Endothelial cell of umbilical vein (primary cell): ENCODE measurements around the gene D2HGDH. TPM values are rescaled to one million over a fixed set of nuclear protein-coding genes. Genes with fewer than 3 reads are reported as not detected.

ENCODE experiments used
- BruUV-seq: library from RNA; stranded (reverse); fragments of 400-500 nt; replicated peaks from 2 replicates; lab custom pipeline; 2021; lab: Mats Ljungman, UMichigan
- CTCF ChIA-PET: fragments of 300-600, 350-600 bp; sonication (Branson Sonifier 250); formaldehyde crosslinking; loops from one replicate; lab custom pipeline; 2021; ENCODE audit warnings: antibody characterized with exemption, inconsistent platforms; lab: Charles Lee
- POLR2A ChIA-PET: fragments of 300-600, 350-600 bp; sonication (Branson Sonifier 250); formaldehyde crosslinking; loops from one replicate; lab custom pipeline; 2021; ENCODE audit warnings: antibody characterized with exemption, inconsistent platforms; lab: Charles Lee
- DNase-seq: peaks from one replicate; pipeline ENCODE4 v3.0.0-alpha.2; 2011; ENCODE audit warnings: low read depth, low spot score
- FAIRE-seq: peaks from 2 replicates; lab custom pipeline; 2011; peaks lifted over from hg19 to GRCh38; lab: Jason Lieb, UNC
- H2AFZ ChIP-seq: 2 replicates; pipeline ENCODE4 v1.6.0; 2012; ENCODE audit warnings: low read depth, low read length, control low read depth, inconsistent platforms
- H3K27ac ChIP-seq: 2 replicates; pipeline ENCODE4 v1.5.1; 2011; ENCODE audit warnings: low read depth, mild to moderate bottlenecking, control low read depth, low read length, moderate library complexity; ENCODE audit not compliant: insufficient read depth
- H3K27me3 ChIP-seq, 2 experiments: 2 replicates each; pipeline versions ENCODE4 v1.6.0 to v1.6.1; 2011; ENCODE audit warnings: low read length in 2 of 2, mixed read lengths in 1 of 2; ENCODE audit not compliant: control insufficient read depth in 2 of 2, insufficient read depth in 2 of 2
- H3K36me3 ChIP-seq, 2 experiments: 2 replicates in 1 of 2; 3 replicates in 1 of 2; pipeline ENCODE4 v1.5.1; 2011; ENCODE audit warnings: low read length in 2 of 2, mild to moderate bottlenecking in 1 of 2, moderate library complexity in 1 of 2; ENCODE audit not compliant: control insufficient read depth in 2 of 2, insufficient read depth in 2 of 2; ENCODE audit errors: extremely low read depth in 1 of 2
- H3K4me1 ChIP-seq: 3 replicates; pipeline ENCODE4 v1.5.1; 2011; ENCODE audit warnings: mild to moderate bottlenecking, low read length; ENCODE audit not compliant: control insufficient read depth, insufficient read depth; ENCODE audit errors: extremely low read depth
- H3K4me2 ChIP-seq: 2 replicates; pipeline ENCODE4 v1.6.1; 2011; ENCODE audit warnings: low read length, control low read depth, mixed read lengths; ENCODE audit not compliant: insufficient read depth
- H3K4me3 ChIP-seq, 3 experiments: fragments of 200-600 bp in 1 of 3; sonication (generic), shearing (Covaris generic) in 1 of 3; replicated peaks in 1 of 3; 2 replicates each; pipeline ENCODE4 v1.5.1; 2011 to 2016; ENCODE audit warnings: control low read depth in 3 of 3, low read length in 3 of 3, mild to moderate bottlenecking in 2 of 3, inconsistent platforms in 1 of 3, low read depth in 1 of 3, moderate library complexity in 1 of 3; ENCODE audit not compliant: insufficient read depth in 1 of 3
- H3K79me2 ChIP-seq: 2 replicates; pipeline ENCODE4 v1.6.0; 2012; ENCODE audit warnings: low read length, inconsistent platforms; ENCODE audit not compliant: control insufficient read depth, insufficient read depth
- H3K9ac ChIP-seq: replicated peaks from 2 replicates; pipeline ENCODE3; 2011; ENCODE audit warnings: low read length, control low read depth; ENCODE audit not compliant: insufficient read depth; ENCODE audit errors: extremely low read depth
- H3K9me1 ChIP-seq: replicated peaks from 3 replicates; pipeline ENCODE4 v1.6.0; 2011; ENCODE audit warnings: mild to moderate bottlenecking, low read length; ENCODE audit not compliant: control insufficient read depth, insufficient read depth; ENCODE audit errors: extremely low read depth
- H3K9me3 ChIP-seq: replicated peaks from 2 replicates; pipeline ENCODE4 v1.5.1; 2012; ENCODE audit warnings: low read length, inconsistent platforms; ENCODE audit not compliant: control insufficient read depth, insufficient read depth
- H4K20me1 ChIP-seq: replicated peaks from 2 replicates; pipeline ENCODE3; 2011; ENCODE audit warnings: mild to moderate bottlenecking, low read length; ENCODE audit not compliant: control insufficient read depth, insufficient read depth; ENCODE audit errors: extremely low read depth
- EZH2 ChIP-seq: IDR thresholded peaks from 2 replicates; pipeline ENCODE4 v1.6.1; 2012; ENCODE audit warnings: borderline replicate concordance, low read depth, mild to moderate bottlenecking, moderate library complexity, low read length, inconsistent platforms; ENCODE audit not compliant: severe bottlenecking
- FOS ChIP-seq: IDR thresholded peaks from 2 replicates; pipeline ENCODE4 v1.6.1; 2011; ENCODE audit warnings: mild to moderate bottlenecking, low read length, moderate library complexity, borderline replicate concordance; ENCODE audit not compliant: insufficient read depth
- GATA2 ChIP-seq: IDR thresholded peaks from 2 replicates; pipeline ENCODE4 v1.7.0; 2011; ENCODE audit warnings: low read depth, mild to moderate bottlenecking, moderate library complexity, mixed read lengths, low read length; ENCODE audit not compliant: insufficient read length, insufficient read depth
- JUN ChIP-seq: IDR thresholded peaks from 2 replicates; pipeline ENCODE4 v1.6.1; 2011; ENCODE audit warnings: borderline replicate concordance, low read depth; ENCODE audit not compliant: insufficient read length, insufficient read depth
- MAX ChIP-seq: IDR thresholded peaks from 2 replicates; pipeline ENCODE4 v1.6.1; 2011; ENCODE audit not compliant: insufficient read depth, insufficient read length
- MYC ChIP-seq: IDR thresholded peaks from one replicate; pipeline ENCODE4 v1.6.1; 2011; ENCODE audit warnings: mild to moderate bottlenecking, low read depth, low read length
- POLR2A ChIP-seq: IDR thresholded peaks from 2 replicates; pipeline ENCODE4 v1.6.1; 2012; ENCODE audit warnings: low read depth, mild to moderate bottlenecking, control low read depth, low read length
- dilution Hi-C: fragments of 300-500 bp; cut with MboI; formaldehyde crosslinking; loops from one replicate; pipeline ENCODE4 v1.15.0; 2019; ENCODE audit warnings: low sequenced_read_pairs; ENCODE audit not compliant: extremely low pct_ligation_motif_present
- intact Hi-C: fragments of 100-400 bp; cut with micrococcal nuclease; formaldehyde crosslinking; loops from one replicate; pipeline ENCODE4 v1.10.0; 2022
- polyA plus RNA-seq, 4 experiments: library from polyadenylated mRNA; depleted of rRNA in 3 of 4; stranded (reverse) in 3 of 4; unstranded in 1 of 4; fragments of >200 nt; gene quantifications; 2 replicates each; pipeline versions ENCODE4 v1.2.1 to v1.2.3, GENCODE V29; 2011 to 2012; ENCODE audit warnings: missing spikeins in 1 of 4
- total RNA-seq: library from RNA; stranded (reverse); gene quantifications from 2 replicates; pipeline ENCODE4 v1.2.3, GENCODE V29; 2021

D2HGDH gene
- total and polyA plus RNA-seq, 2 donors (not counting 3 experiments of a cell fraction or from before 2014, with no cell fraction given): 22.3 TPM

GRCh38 chr2:241721852-241722251, 12.6 kb upstream of the D2HGDH start:
- H3K36me3 ChIP-seq: peaks cover 0 to 21% of the 10 kb centered on the region in 2 experiments
- CTCF ChIA-PET: interaction anchor here (1.0 kb wide), 1 partner anchor 12 kb away, joined by 3 read pairs; the partner anchor contains the start of gene D2HGDH

DNA sequence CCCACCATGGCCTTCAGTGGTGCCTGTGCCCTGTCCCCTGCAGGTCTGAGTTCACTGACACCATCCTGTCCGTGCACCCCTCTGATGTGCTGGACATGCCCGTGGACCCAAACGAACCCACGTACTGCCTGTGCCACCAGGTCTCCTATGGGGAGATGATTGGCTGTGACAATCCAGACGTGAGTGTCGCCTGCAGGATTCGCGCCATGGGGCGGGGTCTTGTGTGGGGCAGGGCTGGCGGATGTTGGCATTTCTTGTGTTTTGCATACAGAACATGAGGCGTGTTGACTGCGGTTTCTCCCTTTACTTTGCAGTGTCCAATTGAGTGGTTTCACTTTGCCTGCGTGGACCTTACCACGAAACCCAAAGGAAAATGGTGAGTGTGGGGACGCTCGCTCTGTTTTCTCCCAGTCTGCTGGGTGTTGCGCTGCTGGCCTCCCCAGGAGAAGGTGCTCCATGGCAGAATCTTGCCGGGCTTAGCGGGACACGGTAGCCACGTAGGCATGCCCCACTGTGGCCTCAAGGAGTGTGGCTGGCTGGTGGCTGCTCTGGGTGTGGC, 11.5 kb upstream of the D2HGDH start:
- no TSS peak for BruUV-seq
- no peak overlapping the region for H3K9ac ChIP-seq
- H3K9me3 ChIP-seq: no peaks in the 10 kb centered on the region
- dilution Hi-C loops (no loop called here), intact Hi-C loops (no loop called here)
- no peaks in the 10 kb centered on the region for H3K4me1 ChIP-seq
- H4K20me1 ChIP-seq: no peaks in the 10 kb centered on the region
- FAIRE-seq (no peak), DNase-seq (no peak)
- no peaks in the 10 kb centered on the region for H3K79me2 ChIP-seq
- TF ChIP-seq MAX: no peak
- no peak for TF ChIP-seq JUN
- no peak for TF ChIP-seq POLR2A
- TF ChIP-seq FOS: no peak
- TF ChIP-seq GATA2: no peak
- CTCF ChIA-PET: no interaction called here
- POLR2A ChIA-PET: no interaction called here
- peaks cover 0 to 21% of the 10 kb centered on the region in 2 experiments for H3K36me3 ChIP-seq
- H3K9me1 ChIP-seq: no peaks in the 10 kb centered on the region
- H3K4me2 ChIP-seq: no peak overlapping the region
- H3K27ac ChIP-seq: no peak overlapping the region
- no peak overlapping the region for H3K4me3 ChIP-seq
- no peaks in the 10 kb centered on the region for H3K27me3 ChIP-seq
- H2AFZ ChIP-seq: no peak overlapping the region

More at GRCh38 chr2:241721852-241722251, 12.6 kb upstream of the D2HGDH start:
- Histone ChIP-seq H3K4me2 (no peak overlapping the region), H4K20me1 (no peaks in the 10 kb centered on the region), H3K9me3 (no peaks in the 10 kb centered on the region), H3K9me1 (no peaks in the 10 kb centered on the region), H3K9ac (no peak overlapping the region), H3K4me3 (no peak overlapping the region), H3K4me1 (no peaks in the 10 kb centered on the region), H3K27ac (no peak overlapping the region), H2AFZ (no peak overlapping the region), H3K79me2 (no peaks in the 10 kb centered on the region), H3K27me3 (no peaks in the 10 kb centered on the region)
- TF ChIP-seq EZH2 (no peak), POLR2A (no peak), MYC (no peak)
- DNase-seq (no peak), FAIRE-seq (no peak)
- intact Hi-C loops (no loop called here), dilution Hi-C loops (no loop called here)
- POLR2A ChIA-PET: no interaction called here
- BruUV-seq: no TSS peak
